ENCODE results near the gene MLF1.

Gene MLF1

GRCh38 chr3:158644345-158644908, 73.4 kb downstream of the MLF1 start, which contains the start of gene GFM1 (continued):
- TF ChIP-seq, protein P1, sequence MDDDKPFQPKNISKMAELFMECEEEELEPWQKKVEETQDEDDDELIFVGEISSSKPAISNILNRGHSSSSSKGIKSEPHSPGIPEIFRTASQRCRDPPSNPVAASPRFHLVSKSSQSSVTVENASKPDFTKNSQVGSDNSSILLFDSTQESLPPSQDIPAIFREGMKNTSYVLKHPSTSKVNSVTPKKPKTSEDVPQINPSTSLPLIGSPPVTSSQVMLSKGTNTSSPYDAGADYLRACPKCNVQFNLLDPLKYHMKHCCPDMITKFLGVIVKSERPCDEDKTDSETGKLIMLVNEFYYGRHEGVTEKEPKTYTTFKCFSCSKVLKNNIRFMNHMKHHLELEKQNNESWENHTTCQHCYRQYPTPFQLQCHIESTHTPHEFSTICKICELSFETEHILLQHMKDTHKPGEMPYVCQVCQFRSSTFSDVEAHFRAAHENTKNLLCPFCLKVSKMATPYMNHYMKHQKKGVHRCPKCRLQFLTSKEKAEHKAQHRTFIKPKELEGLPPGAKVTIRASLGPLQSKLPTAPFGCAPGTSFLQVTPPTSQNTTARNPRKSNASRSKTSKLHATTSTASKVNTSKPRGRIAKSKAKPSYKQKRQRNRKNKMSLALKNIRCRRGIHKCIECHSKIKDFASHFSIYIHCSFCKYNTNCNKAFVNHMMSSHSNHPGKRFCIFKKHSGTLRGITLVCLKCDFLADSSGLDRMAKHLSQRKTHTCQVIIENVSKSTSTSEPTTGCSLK (tag by site-specific recombination; IDR thresholded peaks at IDR 0.05), result no peak
- TF ChIP-seq, protein P2, sequence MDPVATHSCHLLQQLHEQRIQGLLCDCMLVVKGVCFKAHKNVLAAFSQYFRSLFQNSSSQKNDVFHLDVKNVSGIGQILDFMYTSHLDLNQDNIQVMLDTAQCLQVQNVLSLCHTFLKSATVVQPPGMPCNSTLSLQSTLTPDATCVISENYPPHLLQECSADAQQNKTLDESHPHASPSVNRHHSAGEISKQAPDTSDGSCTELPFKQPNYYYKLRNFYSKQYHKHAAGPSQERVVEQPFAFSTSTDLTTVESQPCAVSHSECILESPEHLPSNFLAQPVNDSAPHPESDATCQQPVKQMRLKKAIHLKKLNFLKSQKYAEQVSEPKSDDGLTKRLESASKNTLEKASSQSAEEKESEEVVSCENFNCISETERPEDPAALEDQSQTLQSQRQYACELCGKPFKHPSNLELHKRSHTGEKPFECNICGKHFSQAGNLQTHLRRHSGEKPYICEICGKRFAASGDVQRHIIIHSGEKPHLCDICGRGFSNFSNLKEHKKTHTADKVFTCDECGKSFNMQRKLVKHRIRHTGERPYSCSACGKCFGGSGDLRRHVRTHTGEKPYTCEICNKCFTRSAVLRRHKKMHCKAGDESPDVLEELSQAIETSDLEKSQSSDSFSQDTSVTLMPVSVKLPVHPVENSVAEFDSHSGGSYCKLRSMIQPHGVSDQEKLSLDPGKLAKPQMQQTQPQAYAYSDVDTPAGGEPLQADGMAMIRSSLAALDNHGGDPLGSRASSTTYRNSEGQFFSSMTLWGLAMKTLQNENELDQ (tag by site-specific recombination; IDR thresholded peaks at IDR 0.05; ENCODE audit: low read depth), result no peak
- TF ChIP-seq, protein P3, sequence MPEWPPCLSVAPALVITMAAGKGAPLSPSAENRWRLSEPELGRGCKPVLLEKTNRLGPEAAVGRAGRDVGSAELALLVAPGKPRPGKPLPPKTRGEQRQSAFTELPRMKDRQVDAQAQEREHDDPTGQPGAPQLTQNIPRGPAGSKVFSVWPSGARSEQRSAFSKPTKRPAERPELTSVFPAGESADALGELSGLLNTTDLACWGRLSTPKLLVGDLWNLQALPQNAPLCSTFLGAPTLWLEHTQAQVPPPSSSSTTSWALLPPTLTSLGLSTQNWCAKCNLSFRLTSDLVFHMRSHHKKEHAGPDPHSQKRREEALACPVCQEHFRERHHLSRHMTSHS (tag by site-specific recombination; IDR thresholded peaks at IDR 0.05), result no peak
- TF ChIP-seq ZNF10 (tag by site-specific recombination; IDR thresholded peaks at IDR 0.05) (no peak; the same call in 1 of the 2 replicates), ZBTB21 (tag by site-specific recombination; IDR thresholded peaks at IDR 0.05) (no peak)

- ChIA-PET POLR2A (no interaction called here), CTCF (interaction anchor here (0.8 kb wide), 1 partner anchor 17 kb away, joined by 3 read pairs; no protein-coding TSS in a partner anchor)
- TF ChIP-seq RBAK (tag by site-specific recombination; IDR thresholded peaks at IDR 0.05) (no peak), REPIN1 (tag by site-specific recombination; IDR thresholded peaks at IDR 0.05; ENCODE audit: low read depth) (no peak), ZNF571 (tag by site-specific recombination; IDR thresholded peaks at IDR 0.05) (no peak), ZBTB7A (tag by site-specific recombination; IDR thresholded peaks at IDR 0.05; ENCODE audit: low read depth) (no peak), SCRT1 (tag by site-specific recombination; IDR thresholded peaks at IDR 0.05; ENCODE audit: borderline replicate concordance) (no peak), MEIS1 (CRISPR knock-in tag; IDR thresholded peaks at IDR 0.05; ENCODE audit: borderline replicate concordance) (no peak), ZNF423 (tag by site-specific recombination; IDR thresholded peaks at IDR 0.05) (no peak), ZNF624 (tag by site-specific recombination; IDR thresholded peaks at IDR 0.05) (no peak), ZBTB6 (tag by site-specific recombination; IDR thresholded peaks at IDR 0.05) (no peak), ZNF280D (tag by site-specific recombination; IDR thresholded peaks at IDR 0.05) (no peak), GLIS1 (tag by site-specific recombination; IDR thresholded peaks at IDR 0.05) (no peak), PRDM1 (tag by site-specific recombination; IDR thresholded peaks at IDR 0.05) (no peak), IKZF3 (tag by site-specific recombination; IDR thresholded peaks at IDR 0.05) (no peak)
Observed at GRCh38 chr3:158649791-158650190, 78.8 kb downstream of the MLF1 start.

More at GRCh38 chr3:158649791-158650190, 78.8 kb downstream of the MLF1 start:
- H3K4me1 ChIP-seq (ENCODE audit: control insufficient read depth, insufficient read depth, low read length), result no peaks in the 10 kb centered on the region
- H3K36me3 ChIP-seq (ENCODE audit: control insufficient read depth in 2 of 2, insufficient read depth in 1 of 2, low read length in 2 of 2), result peaks cover 17 to 80% of the 10 kb centered on the region in 2 experiments
- no peak overlapping the region for H3K4me3 ChIP-seq (ENCODE audit: low read depth, low read length)
- H3K27ac ChIP-seq (ENCODE audit: extremely low read depth, low read depth, low read length), result no peak overlapping the region
- H3K9me3 ChIP-seq (ENCODE audit: control insufficient read depth, insufficient read depth, low read depth, low read length), result no peaks in the 10 kb centered on the region

Measured in HEK293 (cell line).